Measurements from ENCODE around the gene MAPK10. TPM values are rescaled to one million over a fixed set of nuclear protein-coding genes. Genes with fewer than 3 reads are reported as not detected.
A peak's percentile ranks its signal among the peaks of the same experiment; 100 is the strongest.

MAPK10 gene
- polyA plus RNA-seq, 6 donors from 2014 or later, result 0.08 to 1.5 (median 0.97) TPM

DNA sequence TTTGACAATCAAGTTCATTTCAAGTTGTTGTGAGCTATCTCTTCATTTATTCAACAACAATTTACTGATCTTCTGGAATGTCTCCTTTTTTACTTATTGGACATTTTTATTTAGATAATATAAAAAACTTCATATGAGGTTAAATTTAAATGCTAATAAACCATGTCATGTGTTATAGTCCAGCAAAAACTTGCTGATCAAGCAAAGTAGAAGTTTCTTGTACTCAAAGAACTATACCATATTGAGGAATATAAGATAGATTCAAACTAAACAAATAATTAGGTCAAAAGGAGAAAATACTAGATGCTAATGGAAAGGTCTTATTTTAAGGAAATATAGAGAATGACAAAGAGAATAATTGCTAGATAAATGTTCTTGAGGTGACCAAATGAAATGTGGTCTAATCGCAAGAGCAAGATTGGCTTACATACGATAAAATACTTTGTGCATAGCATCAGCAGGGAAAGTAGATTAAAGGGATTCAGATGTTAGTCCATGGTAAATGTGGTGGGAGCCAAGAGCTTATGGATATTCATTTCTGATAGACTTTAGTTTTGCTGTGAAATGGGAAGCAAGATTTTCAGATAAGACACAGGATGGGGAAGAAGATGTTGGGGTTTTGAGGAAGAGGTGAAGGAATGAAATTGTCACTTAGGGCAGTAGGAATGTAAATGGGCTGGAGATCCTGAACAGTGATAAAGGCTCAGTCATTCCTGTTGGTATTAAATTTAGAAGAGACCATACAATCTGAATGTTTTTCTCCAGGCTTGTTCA is 229.5 kb downstream of the MAPK10 start:
- ATAC-seq (ENCODE audit: low read depth in 2 of 2) (no peak), DNase-seq (no peak)
- no peak overlapping the region for H3K27ac Mint-ChIP-seq
- H3K36me3 Mint-ChIP-seq, result no peaks in the 10 kb centered on the region
- no peaks in the 10 kb centered on the region for H3K27me3 Mint-ChIP-seq
- no peaks in the 10 kb centered on the region for H3K4me1 Mint-ChIP-seq
- H3K4me3 Mint-ChIP-seq, result no peak overlapping the region
- H3K9me3 Mint-ChIP-seq, result no peaks in the 10 kb centered on the region

DNA sequence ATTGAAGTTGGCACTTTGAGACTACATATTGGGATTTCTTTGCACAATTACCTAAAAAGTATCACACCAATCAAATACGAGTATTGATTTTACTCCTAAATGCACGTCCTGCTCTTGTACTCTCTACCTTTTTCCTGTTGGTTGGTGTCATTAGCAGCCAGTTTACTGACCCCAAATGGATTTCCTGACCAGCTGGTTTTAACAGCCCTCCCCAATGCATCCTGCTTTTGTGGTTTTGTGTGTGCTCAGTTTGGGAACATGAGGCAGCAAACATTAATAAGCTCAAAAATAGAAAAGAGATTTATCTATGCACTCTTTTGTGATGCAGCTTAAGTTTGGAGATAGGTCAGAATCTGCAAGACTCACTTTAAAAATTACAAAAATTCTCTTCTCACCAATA is 230.3 kb downstream of the MAPK10 start:
- DNase-seq, result no peak
- H3K27ac Mint-ChIP-seq, result no peak overlapping the region
- no peaks in the 10 kb centered on the region for H3K36me3 Mint-ChIP-seq
- no peaks in the 10 kb centered on the region for H3K4me1 Mint-ChIP-seq
- no peaks in the 10 kb centered on the region for H3K27me3 Mint-ChIP-seq
- ATAC-seq (ENCODE audit: low read depth in 2 of 2), result no peak
- no peak overlapping the region for H3K4me3 Mint-ChIP-seq
- H3K9me3 Mint-ChIP-seq, result no peaks in the 10 kb centered on the region

DNA sequence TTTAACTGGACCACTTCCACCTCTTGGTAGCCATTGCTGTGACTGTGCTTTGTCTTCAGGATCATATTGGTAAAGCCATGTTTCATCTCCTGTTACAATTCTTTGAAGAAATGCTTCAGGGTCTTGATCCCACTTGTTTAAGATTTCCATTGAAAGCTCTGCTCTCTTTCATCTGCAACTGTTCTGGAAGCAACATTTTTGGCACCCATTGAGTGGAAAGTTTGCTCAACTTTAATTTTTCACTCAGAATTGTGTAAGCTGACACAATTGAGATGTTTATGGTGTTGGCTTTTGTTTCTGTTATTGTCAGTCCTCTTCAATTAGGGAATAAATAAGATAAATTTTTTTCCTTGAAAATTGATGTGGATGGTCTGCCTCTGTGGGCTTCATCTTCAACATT is 237.4 kb downstream of the MAPK10 start:
- Mint-ChIP-seq H3K36me3 (no peaks in the 10 kb centered on the region), H3K4me3 (no peak overlapping the region), H3K4me1 (no peaks in the 10 kb centered on the region), H3K27me3 (no peaks in the 10 kb centered on the region), H3K27ac (peak overlapping the region in 1 of 6 donors; percentile 25), H3K9me3 (peaks cover 0 to 2% (median 0%) of the 10 kb centered on the region in 7 donors)
- no peak for DNase-seq
- no peak for ATAC-seq (ENCODE audit: low read depth in 2 of 2)

DNA sequence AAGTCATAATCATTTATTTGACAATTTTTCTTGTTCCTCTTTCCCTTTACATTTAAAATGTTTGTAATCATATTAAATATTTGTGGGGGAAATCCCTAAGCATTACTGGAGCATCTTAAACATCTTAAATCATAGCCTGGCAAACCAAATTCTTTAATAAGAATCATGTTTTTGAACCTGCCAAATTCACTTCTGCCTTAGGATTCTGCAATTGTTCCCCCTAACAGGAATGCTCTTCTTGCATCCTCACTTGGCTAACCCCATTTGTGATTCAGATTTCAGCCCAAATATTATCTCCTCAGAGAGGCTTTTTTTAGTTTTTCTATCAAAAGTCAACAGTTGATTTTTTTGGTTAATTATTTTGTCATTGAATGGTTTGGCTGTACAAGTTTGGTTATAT is 241.1 kb downstream of the MAPK10 start:
- H3K27ac Mint-ChIP-seq, result no peak overlapping the region
- H3K9me3 Mint-ChIP-seq, result peaks cover 0 to 2% (median 0%) of the 10 kb centered on the region in 7 donors

DNA sequence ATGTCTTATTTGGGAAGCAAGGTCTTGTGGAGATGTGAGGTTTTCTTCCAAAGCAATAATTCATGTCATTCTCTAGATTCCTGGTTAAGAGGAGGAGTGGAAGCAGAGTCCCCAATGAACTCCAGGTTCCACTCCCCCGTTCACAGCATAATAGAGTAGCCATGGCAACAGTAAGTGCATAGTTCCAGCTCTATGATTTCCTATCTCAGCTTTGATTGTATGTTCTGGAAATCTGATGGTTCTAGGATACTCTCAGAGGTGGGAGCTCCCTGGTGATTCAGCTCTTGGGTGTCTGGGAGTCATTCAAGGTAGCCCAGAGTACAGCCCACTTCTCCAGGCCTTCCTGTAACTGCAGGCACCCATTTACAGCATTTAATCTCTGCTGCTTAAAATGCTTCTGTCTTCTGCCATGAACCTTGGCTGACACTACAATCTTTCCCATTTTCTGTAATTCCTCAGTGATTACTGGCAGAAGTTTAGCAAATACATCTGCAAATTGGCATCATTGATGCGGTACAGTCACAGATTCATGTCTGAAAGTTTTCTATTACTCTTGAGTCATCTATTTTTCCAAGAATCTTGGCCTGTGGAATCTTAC is 242.0 kb downstream of the MAPK10 start:
- H3K9me3 Mint-ChIP-seq, result peaks cover 0 to 7% (median 3%) of the 10 kb centered on the region in 7 donors
- peaks cover 0 to 2% of the 10 kb centered on the region in 2 donors for H3K36me3 Mint-ChIP-seq
- H3K27me3 Mint-ChIP-seq, result no peaks in the 10 kb centered on the region
- no peak overlapping the region for H3K27ac Mint-ChIP-seq
- no peak for DNase-seq
- H3K4me3 Mint-ChIP-seq, result no peak overlapping the region
- no peak for ATAC-seq (ENCODE audit: low read depth in 2 of 2)
- H3K4me1 Mint-ChIP-seq, result no peaks in the 10 kb centered on the region

More for the DNA sequence above, 241.1 kb downstream of the MAPK10 start:
- no peaks in the 10 kb centered on the region for H3K36me3 Mint-ChIP-seq
- ATAC-seq (ENCODE audit: low read depth in 2 of 2), result no peak
- H3K4me3 Mint-ChIP-seq, result no peak overlapping the region
- H3K27me3 Mint-ChIP-seq, result no peaks in the 10 kb centered on the region
- H3K4me1 Mint-ChIP-seq, result no peaks in the 10 kb centered on the region
- no peak for DNase-seq

DNA sequence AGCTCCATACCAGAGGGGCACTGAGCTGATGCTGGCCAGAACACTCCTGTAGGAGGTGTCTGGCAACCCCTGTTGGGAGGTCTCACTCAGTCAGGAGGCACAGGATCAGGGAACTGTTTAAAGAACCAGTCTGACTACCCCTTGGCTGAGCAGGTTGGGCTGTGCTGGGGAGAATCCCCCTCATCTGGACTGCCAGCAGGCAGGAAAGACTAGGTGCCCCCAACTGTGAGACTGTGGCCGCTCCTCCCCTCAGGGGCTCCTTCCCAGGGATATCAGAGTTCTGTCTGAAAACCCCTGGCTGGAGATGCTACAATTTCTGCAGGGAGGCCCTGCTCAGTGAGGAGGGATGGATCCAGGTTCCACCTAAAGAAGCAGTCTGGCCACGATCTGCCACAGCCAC is 245.3 kb downstream of the MAPK10 start:
- Mint-ChIP-seq H3K27ac (no peak overlapping the region), H3K36me3 (peaks cover 0 to 7% of the 10 kb centered on the region in 2 donors), H3K27me3 (no peaks in the 10 kb centered on the region), H3K4me3 (no peak overlapping the region), H3K9me3 (peaks cover 5 to 36% (median 14%) of the 10 kb centered on the region in 7 donors), H3K4me1 (no peaks in the 10 kb centered on the region)
- no peak for DNase-seq
- no peak for ATAC-seq (ENCODE audit: low read depth in 2 of 2)

DNA sequence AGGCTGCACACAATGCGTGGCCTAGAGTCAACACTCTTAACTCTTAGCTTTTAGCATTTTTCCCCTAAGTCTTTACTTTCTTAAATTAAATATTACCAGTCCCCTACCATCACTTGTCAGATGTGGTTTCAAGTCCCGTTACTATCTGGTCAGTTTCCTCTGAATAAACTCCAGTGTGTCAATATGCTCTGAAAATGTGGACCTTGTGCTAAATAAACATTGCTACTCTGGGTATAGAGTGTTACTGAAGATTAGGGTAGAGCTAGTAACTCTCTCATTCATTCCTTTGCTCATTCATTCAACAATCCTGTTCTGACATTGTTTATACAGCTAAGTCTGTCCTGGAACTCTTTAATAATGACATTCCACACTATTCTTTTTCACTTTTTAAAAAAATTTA is 251.0 kb downstream of the MAPK10 start:
- DNase-seq (no peak), ATAC-seq (ENCODE audit: low read depth in 2 of 2) (no peak)
- H3K4me1 Mint-ChIP-seq, result no peaks in the 10 kb centered on the region
- no peak overlapping the region for H3K4me3 Mint-ChIP-seq
- no peak overlapping the region for H3K27ac Mint-ChIP-seq
- H3K36me3 Mint-ChIP-seq, result peaks cover 0 to 7% of the 10 kb centered on the region in 2 donors
- H3K9me3 Mint-ChIP-seq, result peaks cover 5 to 40% (median 14%) of the 10 kb centered on the region in 7 donors
- H3K27me3 Mint-ChIP-seq, result no peaks in the 10 kb centered on the region

DNA sequence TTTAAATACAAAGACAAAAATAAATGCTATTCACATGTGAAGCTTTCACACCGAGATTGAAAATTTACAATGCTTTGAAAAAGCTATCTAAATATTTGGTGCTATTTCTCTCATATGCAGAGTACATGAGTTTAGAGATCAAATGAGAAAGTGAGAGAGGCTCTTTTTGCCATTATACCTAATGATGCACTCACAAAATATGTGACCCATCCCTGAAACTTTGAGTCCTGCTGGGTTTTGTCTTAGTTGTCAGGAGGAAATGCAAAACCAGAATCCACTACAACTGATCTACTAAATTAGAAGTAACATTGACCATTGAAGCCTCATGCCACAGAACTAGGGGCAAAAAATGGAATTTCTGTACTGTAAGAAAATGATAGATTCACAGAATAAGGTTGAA is 251.7 kb downstream of the MAPK10 start:
- Mint-ChIP-seq H3K9me3 (peaks cover 2 to 39% (median 14%) of the 10 kb centered on the region in 7 donors), H3K4me3 (no peak overlapping the region), H3K27ac (no peak overlapping the region), H3K27me3 (no peaks in the 10 kb centered on the region), H3K36me3 (peaks cover 0 to 7% of the 10 kb centered on the region in 2 donors), H3K4me1 (no peaks in the 10 kb centered on the region)
- DNase-seq, result no peak
- no peak for ATAC-seq (ENCODE audit: low read depth in 2 of 2)

DNA sequence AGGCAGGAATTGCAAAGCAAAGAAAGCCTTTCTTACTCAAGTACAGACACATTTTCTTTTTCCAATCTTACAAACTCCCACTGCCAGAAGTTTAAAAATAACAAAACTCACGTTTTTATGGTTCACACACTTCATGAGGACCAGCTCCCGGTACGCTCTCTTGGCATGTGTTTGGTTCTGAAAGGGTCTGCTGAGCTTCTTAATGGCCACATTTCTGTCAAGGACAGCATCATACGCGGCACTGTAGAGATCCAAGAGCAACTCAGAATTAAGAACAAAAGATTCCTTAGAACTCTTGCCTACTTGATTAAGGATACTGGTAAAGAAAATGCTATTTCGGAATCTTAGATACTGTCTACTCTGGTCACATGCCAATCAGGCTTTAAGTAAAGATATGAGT is 252.7 kb downstream of the MAPK10 start:
- no peaks in the 10 kb centered on the region for H3K27me3 Mint-ChIP-seq
- H3K27ac Mint-ChIP-seq, result no peak overlapping the region
- H3K36me3 Mint-ChIP-seq, result no peaks in the 10 kb centered on the region
- DNase-seq (no peak), ATAC-seq (ENCODE audit: low read depth in 2 of 2) (no peak)
- H3K4me1 Mint-ChIP-seq, result no peaks in the 10 kb centered on the region
- H3K9me3 Mint-ChIP-seq, result peaks cover 0 to 28% (median 11%) of the 10 kb centered on the region in 7 donors
- H3K4me3 Mint-ChIP-seq, result no peak overlapping the region

DNA sequence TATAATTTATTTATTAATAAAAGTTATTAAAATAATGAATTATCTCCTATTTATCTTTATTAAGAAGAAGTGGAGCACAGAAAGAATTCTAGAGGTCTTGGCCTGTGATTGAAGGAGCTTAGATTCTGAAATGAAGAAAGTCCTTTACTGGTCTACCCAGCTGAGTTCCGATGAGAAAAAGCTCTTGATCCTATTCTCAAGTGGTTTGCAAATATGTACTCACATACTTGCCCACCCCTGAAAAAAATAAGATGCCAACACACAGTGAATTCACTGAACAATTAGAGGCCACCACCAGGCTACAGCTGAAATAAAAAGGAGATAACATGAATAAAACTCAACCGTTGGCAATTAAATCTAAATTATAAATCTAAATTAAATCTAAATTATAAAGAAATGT is 253.4 kb downstream of the MAPK10 start:
- Mint-ChIP-seq H3K27me3 (no peaks in the 10 kb centered on the region), H3K9me3 (peaks cover 0 to 22% (median 7%) of the 10 kb centered on the region in 7 donors), H3K4me3 (no peak overlapping the region), H3K27ac (no peak overlapping the region), H3K4me1 (no peaks in the 10 kb centered on the region), H3K36me3 (no peaks in the 10 kb centered on the region)
- DNase-seq (no peak), ATAC-seq (ENCODE audit: low read depth in 2 of 2) (no peak)

DNA sequence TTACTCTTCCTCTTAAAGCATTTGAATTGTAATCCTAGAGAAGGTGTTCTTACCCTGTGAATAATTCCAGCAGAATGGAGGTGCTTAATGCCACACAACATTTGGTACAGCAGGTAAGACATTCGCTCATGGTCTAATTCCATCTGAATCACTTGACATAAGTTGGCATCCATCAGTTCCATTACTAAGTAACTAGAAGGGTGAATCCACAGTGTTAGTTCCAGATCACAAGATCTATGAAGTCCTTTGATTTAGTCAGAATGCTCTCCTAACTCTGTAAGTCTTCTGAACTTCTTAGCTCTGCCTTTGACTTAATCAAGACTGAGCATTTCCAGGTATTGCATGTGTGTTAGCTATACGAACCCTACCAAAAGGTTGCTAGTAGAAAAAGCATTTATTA is 258.0 kb downstream of the MAPK10 start:
- Mint-ChIP-seq H3K27ac (no peak overlapping the region), H3K27me3 (no peaks in the 10 kb centered on the region), H3K9me3 (no peaks in the 10 kb centered on the region), H3K4me1 (no peaks in the 10 kb centered on the region), H3K4me3 (no peak overlapping the region), H3K36me3 (no peaks in the 10 kb centered on the region)
- ATAC-seq (ENCODE audit: low read depth in 2 of 2) (no peak), DNase-seq (no peak)

DNA sequence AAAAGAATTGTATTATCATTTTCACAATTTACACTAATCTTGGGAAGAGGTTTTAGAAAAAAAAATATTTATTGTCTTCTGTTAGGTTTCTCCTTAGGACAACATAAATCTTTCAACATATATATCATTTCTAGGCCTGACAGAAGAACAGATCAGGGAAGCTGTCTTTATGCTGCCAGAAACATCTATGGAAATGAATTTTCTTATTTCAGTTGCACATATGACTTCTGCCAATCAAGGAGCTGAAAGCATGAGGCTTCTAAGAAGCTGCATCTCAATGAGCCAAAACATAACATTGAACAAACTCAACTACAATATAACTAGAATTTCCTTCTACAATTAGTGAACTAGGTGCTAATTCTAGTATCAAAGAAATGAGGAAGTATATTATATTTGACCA is 258.4 kb downstream of the MAPK10 start:
- no peaks in the 10 kb centered on the region for H3K9me3 Mint-ChIP-seq
- no peak overlapping the region for H3K27ac Mint-ChIP-seq
- no peak for DNase-seq
- H3K27me3 Mint-ChIP-seq, result no peaks in the 10 kb centered on the region
- no peak for ATAC-seq (ENCODE audit: low read depth in 2 of 2)
- no peaks in the 10 kb centered on the region for H3K4me1 Mint-ChIP-seq
- no peak overlapping the region for H3K4me3 Mint-ChIP-seq
- H3K36me3 Mint-ChIP-seq, result no peaks in the 10 kb centered on the region

DNA sequence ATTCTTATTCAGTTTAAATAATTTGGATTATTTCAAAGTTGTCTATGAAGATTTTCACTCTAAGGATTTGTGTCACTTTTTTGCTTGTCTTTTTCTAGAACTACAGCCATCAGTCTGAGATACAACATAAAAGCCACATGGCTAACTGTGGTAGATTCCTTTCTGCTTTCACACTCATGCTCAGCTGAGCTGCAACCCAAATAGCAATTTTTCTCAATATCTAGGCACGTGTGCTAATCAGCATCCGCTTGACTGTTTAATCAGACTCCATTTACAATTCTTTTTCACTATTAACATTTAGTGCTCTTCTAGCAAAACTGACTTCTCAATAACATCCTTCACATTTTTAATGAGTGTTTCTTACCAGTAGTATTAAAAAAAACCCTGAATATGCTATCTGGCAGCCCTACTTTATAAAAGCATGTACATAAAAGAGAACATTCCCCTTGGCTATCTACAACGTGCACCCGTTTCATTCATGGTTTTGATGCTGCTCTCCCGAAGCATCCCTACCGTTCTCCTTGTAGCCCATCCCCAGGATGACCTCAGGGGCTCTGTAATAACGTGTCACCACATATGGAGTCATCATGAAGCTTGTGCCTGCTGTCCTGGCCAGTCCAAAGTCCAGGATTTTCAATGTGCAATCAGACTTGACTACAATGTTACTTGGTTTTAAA is 259.2 kb downstream of the MAPK10 start:
- Mint-ChIP-seq H3K4me3 (no peak overlapping the region), H3K4me1 (no peaks in the 10 kb centered on the region), H3K36me3 (no peaks in the 10 kb centered on the region), H3K9me3 (no peaks in the 10 kb centered on the region), H3K27ac (no peak overlapping the region), H3K27me3 (no peaks in the 10 kb centered on the region)
- DNase-seq (no peak), ATAC-seq (ENCODE audit: low read depth in 2 of 2) (no peak)

DNA sequence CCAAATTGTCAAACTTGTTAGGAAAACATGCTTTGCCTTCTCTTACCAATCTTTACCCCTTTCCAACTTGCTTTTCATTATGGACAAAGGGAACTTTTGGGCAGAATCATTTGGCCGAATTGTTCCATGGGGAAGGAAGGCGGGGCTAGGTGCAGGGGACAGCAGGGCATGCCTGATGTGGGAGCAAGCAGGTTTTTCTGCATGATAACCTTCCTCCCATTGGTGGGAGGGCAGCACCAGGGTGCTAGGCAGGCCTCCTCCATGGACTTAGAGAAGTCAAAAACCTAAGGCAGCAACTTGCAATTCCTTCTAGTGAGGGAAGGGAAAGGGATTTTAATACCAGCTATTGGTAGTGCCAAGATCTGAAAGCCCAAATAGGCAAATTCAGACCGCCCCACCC is 260.5 kb downstream of the MAPK10 start:
- DNase-seq, result no peak
- Mint-ChIP-seq H3K27ac (no peak overlapping the region), H3K36me3 (no peaks in the 10 kb centered on the region), H3K9me3 (no peaks in the 10 kb centered on the region), H3K4me3 (no peak overlapping the region), H3K4me1 (no peaks in the 10 kb centered on the region), H3K27me3 (no peaks in the 10 kb centered on the region)
- no peak for ATAC-seq (ENCODE audit: low read depth in 2 of 2)
